Effector memory CD8-positive, alpha-beta T cell (primary cell): ENCODE results near the gene RASA3.

Experiments used
- ATAC-seq: fragments of 150-1000 bp; cut with Tn5 transposase; replicated peaks from 2 replicates; pipeline ENCODE4 v1.10.0; 2021; ENCODE audit warnings: mild to moderate bottlenecking, moderate library complexity
- DNase-seq, 3 experiments: peaks; one replicate each; pipeline ENCODE4 v3.0.0; 2021
- H3K27ac Mint-ChIP-seq, 2 donors: one replicate each; pipeline ENCODE4 v1.8.0; 2022; ENCODE audit warnings: mild to moderate bottlenecking in 2 of 2, mixed read lengths in 2 of 2, moderate library complexity in 2 of 2
- H3K27me3 Mint-ChIP-seq, 2 donors: one replicate each; pipeline ENCODE4 v1.8.0; 2022; ENCODE audit warnings: mixed read lengths in 2 of 2
- H3K36me3 Mint-ChIP-seq: one replicate; pipeline ENCODE4 v1.8.0; 2022; ENCODE audit warnings: mild to moderate bottlenecking, moderate library complexity, mixed read lengths; ENCODE audit not compliant: insufficient read depth
- H3K4me1 Mint-ChIP-seq, 2 donors: one replicate each; pipeline ENCODE4 v1.8.0; 2022; ENCODE audit warnings: low read depth in 2 of 2, mixed read lengths in 2 of 2
- H3K4me3 Mint-ChIP-seq, 2 donors: one replicate each; pipeline ENCODE4 v1.8.0; 2022; ENCODE audit warnings: mild to moderate bottlenecking in 2 of 2, mixed read lengths in 2 of 2, moderate library complexity in 2 of 2
- H3K9me3 Mint-ChIP-seq, 2 donors: one replicate each; pipeline ENCODE4 v1.8.0; 2022; ENCODE audit warnings: mixed read lengths in 2 of 2

The RASA3 gene

GRCh38 chr13:114005206-114005724 lies 127.2 kb downstream of the RASA3 start:
- no peaks in the 10 kb centered on the region for H3K27me3 Mint-ChIP-seq
- no peak for ATAC-seq
- no peaks in the 10 kb centered on the region for H3K9me3 Mint-ChIP-seq
- H3K4me3 Mint-ChIP-seq = peak overlapping the region in 1 of 2 donors; percentile 21
- no peak for DNase-seq
- peaks cover 43% of the 10 kb centered on the region for H3K36me3 Mint-ChIP-seq
- H3K4me1 Mint-ChIP-seq = peaks cover 0 to 4% of the 10 kb centered on the region in 2 donors
- H3K27ac Mint-ChIP-seq = peak overlapping the region in 1 of 2 donors; percentile 91

- no peaks in the 10 kb centered on the region for H3K9me3 Mint-ChIP-seq
Measured at GRCh38 chr13:114004420-114005205, 127.8 kb downstream of the RASA3 start.

GRCh38 chr13:114002771-114003321 lies 129.6 kb downstream of the RASA3 start:
- H3K27ac Mint-ChIP-seq = no peak overlapping the region
- no peak for ATAC-seq

More at GRCh38 chr13:114004420-114005205, 127.8 kb downstream of the RASA3 start:
- H3K36me3 Mint-ChIP-seq = peaks cover 49% of the 10 kb centered on the region
- DNase-seq (no peak), ATAC-seq (no peak)
- peak overlapping the region in 1 of 2 donors; percentile 21 for H3K4me3 Mint-ChIP-seq
- H3K27me3 Mint-ChIP-seq = no peaks in the 10 kb centered on the region
- H3K27ac Mint-ChIP-seq = peak overlapping the region in 1 of 2 donors; percentile 91
- H3K4me1 Mint-ChIP-seq = peaks cover 0 to 4% of the 10 kb centered on the region in 2 donors

GRCh38 chr13:114002009-114002544 lies 130.3 kb downstream of the RASA3 start:
- ATAC-seq = no peak
- Mint-ChIP-seq H3K4me1 (peaks cover 5% of the 10 kb centered on the region in 2 donors), H3K9me3 (no peaks in the 10 kb centered on the region), H3K4me3 (no peak overlapping the region), H3K36me3 (peaks cover 65% of the 10 kb centered on the region), H3K27ac (peak overlapping the region in 1 of 2 donors; percentile 23), H3K27me3 (no peaks in the 10 kb centered on the region)
- no peak for DNase-seq

More at GRCh38 chr13:114002771-114003321, 129.6 kb downstream of the RASA3 start:
- no peak for DNase-seq
- Mint-ChIP-seq H3K36me3 (peaks cover 62% of the 10 kb centered on the region), H3K27me3 (no peaks in the 10 kb centered on the region), H3K4me3 (no peak overlapping the region), H3K9me3 (no peaks in the 10 kb centered on the region), H3K4me1 (peaks cover 4 to 5% of the 10 kb centered on the region in 2 donors)

- ATAC-seq = no peak
- no peaks in the 10 kb centered on the region for H3K9me3 Mint-ChIP-seq
- no peak overlapping the region for H3K4me3 Mint-ChIP-seq
- H3K27me3 Mint-ChIP-seq = no peaks in the 10 kb centered on the region
- peak overlapping the region in 1 of 2 donors; percentile 23 for H3K27ac Mint-ChIP-seq
- H3K36me3 Mint-ChIP-seq = peaks cover 71% of the 10 kb centered on the region
- DNase-seq = no peak
- peaks cover 5% of the 10 kb centered on the region in 2 donors for H3K4me1 Mint-ChIP-seq
Measured at GRCh38 chr13:114001331-114002008, 131.0 kb downstream of the RASA3 start.

GRCh38 chr13:114000151-114001040 lies 132.0 kb downstream of the RASA3 start:
- H3K9me3 Mint-ChIP-seq = no peaks in the 10 kb centered on the region
- no peak for DNase-seq
- H3K27me3 Mint-ChIP-seq = no peaks in the 10 kb centered on the region
- peak overlapping the region in 1 of 2 donors; percentile 44 for H3K27ac Mint-ChIP-seq
- H3K4me3 Mint-ChIP-seq = no peak overlapping the region
- peaks cover 72% of the 10 kb centered on the region for H3K36me3 Mint-ChIP-seq
- no peak for ATAC-seq
- peaks cover 5% of the 10 kb centered on the region in 2 donors for H3K4me1 Mint-ChIP-seq

GRCh38 chr13:113999618-113999910 lies 132.9 kb downstream of the RASA3 start:
- Mint-ChIP-seq H3K27ac (peak overlapping the region in 1 of 2 donors; percentile 89), H3K9me3 (no peaks in the 10 kb centered on the region), H3K4me3 (no peak overlapping the region), H3K4me1 (peaks cover 3 to 8% of the 10 kb centered on the region in 2 donors), H3K36me3 (peaks cover 72% of the 10 kb centered on the region), H3K27me3 (no peaks in the 10 kb centered on the region)
- ATAC-seq (no peak), DNase-seq (no peak)

GRCh38 chr13:113998781-113999617 lies 133.4 kb downstream of the RASA3 start:
- H3K4me1 Mint-ChIP-seq = peaks cover 3 to 13% of the 10 kb centered on the region in 2 donors
- H3K27ac Mint-ChIP-seq = peak overlapping the region; percentile 25 to 89
- peaks cover 72% of the 10 kb centered on the region for H3K36me3 Mint-ChIP-seq
- H3K4me3 Mint-ChIP-seq = no peak overlapping the region
- H3K27me3 Mint-ChIP-seq = no peaks in the 10 kb centered on the region
- no peaks in the 10 kb centered on the region for H3K9me3 Mint-ChIP-seq
- ATAC-seq (no peak), DNase-seq (no peak)

GRCh38 chr13:113997845-113998751 lies 134.3 kb downstream of the RASA3 start:
- no peaks in the 10 kb centered on the region for H3K27me3 Mint-ChIP-seq
- no peak for DNase-seq
- H3K4me1 Mint-ChIP-seq = peaks cover 3 to 14% of the 10 kb centered on the region in 2 donors
- no peaks in the 10 kb centered on the region for H3K9me3 Mint-ChIP-seq
- peak overlapping the region in 1 of 2 donors; percentile 8 for H3K4me3 Mint-ChIP-seq
- H3K36me3 Mint-ChIP-seq = peaks cover 76% of the 10 kb centered on the region
- peak overlapping the region in 1 of 2 donors; percentile 89 for H3K27ac Mint-ChIP-seq
- peak; percentile 15 for ATAC-seq

- ATAC-seq = no peak
- Mint-ChIP-seq H3K9me3 (no peaks in the 10 kb centered on the region), H3K27me3 (no peaks in the 10 kb centered on the region), H3K4me1 (peaks cover 3 to 14% of the 10 kb centered on the region in 2 donors), H3K36me3 (peaks cover 84% of the 10 kb centered on the region), H3K4me3 (no peak overlapping the region), H3K27ac (peak overlapping the region in 1 of 2 donors; percentile 89)
- no peak for DNase-seq
Measured at GRCh38 chr13:113996912-113997745, 135.3 kb downstream of the RASA3 start.
